Psoas muscle (tissue), 8 donors: ENCODE measurements around the gene EFNA2. TPM values are rescaled to one million over a fixed set of nuclear protein-coding genes. Genes with fewer than 3 reads are reported as not detected.
A peak's percentile ranks its signal among the peaks of the same experiment; 100 is the strongest.

Experiments used
- ATAC-seq, 4 donors: fragments of 200-7000 bp; cut with Tn5 transposase; one replicate each; pipeline ENCODE4 v1.9.1; 2020; ENCODE audit warnings: moderate library complexity in 3 of 4, mild to moderate bottlenecking in 2 of 4
- DNase-seq, 2 donors: peaks; one replicate each; pipeline ENCODE4 v3.0.0-alpha.2; 2020
- H3K27ac ChIP-seq: fragments of 200-600 bp; one replicate; pipeline ENCODE4 v1.8.0; 2022
- H3K27me3 ChIP-seq, 3 donors: fragments of 200-600 bp in 1 of 3; one replicate each; pipeline versions ENCODE4 v1.6.1 to v1.8.0; 2013 to 2022; ENCODE audit warnings: low read length in 2 of 3, mild to moderate bottlenecking in 2 of 3, moderate library complexity in 1 of 3; ENCODE audit not compliant: insufficient read depth in 3 of 3
- H3K36me3 ChIP-seq, 2 donors: fragments of 200-600 bp in 1 of 2; one replicate each; pipeline versions ENCODE4 v1.6.1 to v1.8.0; 2013 to 2022; ENCODE audit warnings: low read depth in 1 of 2, mild to moderate bottlenecking in 1 of 2, moderate library complexity in 1 of 2; ENCODE audit not compliant: insufficient read depth in 1 of 2
- H3K4me1 ChIP-seq: fragments of 200-600 bp; one replicate; pipeline ENCODE4 v1.8.0; 2022
- H3K4me3 ChIP-seq: fragments of 200-600 bp; one replicate; pipeline ENCODE4 v1.8.0; 2022; ENCODE audit warnings: mild to moderate bottlenecking
- H3K9me3 ChIP-seq: fragments of 200-600 bp; one replicate; pipeline ENCODE4 v1.8.0; 2022
- CTCF ChIP-seq: fragments of 200-600 bp; IDR thresholded peaks from one replicate; pipeline ENCODE4 v1.8.0; 2022; ENCODE audit warnings: antibody characterized with exemption
- WGBS, 3 donors: extraction: QIAGEN DNeasy Blood & Tissue Kit; methylation state at CpG; one replicate each; pipeline versions ENCODE4 v1.1.6 to v1.1.7; 2013; 5-methylcytosine and 5-hydroxymethylcytosine counted together
- intact Hi-C, 2 donors: fragments of 100-400 bp; cut with DNase I; formaldehyde crosslinking; loops; one replicate each; pipeline versions ENCODE4 v1.11.0 to v1.14.2; 2022
- polyA plus RNA-seq, 3 donors: library from polyadenylated mRNA; stranded (reverse); fragments of 200-250 nt; gene quantifications; one replicate each; pipeline ENCODE4 v1.2.3, GENCODE V29; 2013
- total RNA-seq, 4 donors: library from RNA; stranded (reverse); fragmentation: NEBNext Ultra II Directional in 2 of 4; extraction: Animal tissue kit (Norgen Biotek cat#: 25700) in 2 of 4; gene quantifications; one replicate each; pipeline versions ENCODE4 v1.2.1 to v1.2.4, GENCODE V29; 2021 to 2023
- donor health status: healthy with polysubstance abuse.
- donor health status: DM: no; HTN: no; CAD: no; lungs with moderate emphysema.
- donor health status: Bipolar disorder and iron deficiency.
- donor health status: healthy.
- donor health status: DM: yes; HTN: yes; CAD: no.
- donor health status: DM: no; HTN: no; CAD: no.
- donor health status: DM: no; HTN: no; CAD: no.
- donor health status: DM: yes; HTN: yes; CAD: no.

EFNA2 gene
- total and polyA plus RNA-seq, 7 donors = not detected

GRCh38 chr19:1257475-1258162 lies 28.1 kb upstream of the EFNA2 start:
- DNase-seq (no peak), ATAC-seq (no peak)
- Histone ChIP-seq H3K27ac (peak overlapping the region; percentile 85), H3K27me3 (no peaks in the 10 kb centered on the region), H3K4me1 (peaks cover 69% of the 10 kb centered on the region), H3K4me3 (no peak overlapping the region), H3K9me3 (no peaks in the 10 kb centered on the region), H3K36me3 (peaks cover 13 to 52% of the 10 kb centered on the region in 2 donors)
- intact Hi-C loops = no loop called here
- WGBS, 3 donors = 60 to 68% (median 61%) methylated on average over 23 of the region's 23 CpGs
- no peak for TF ChIP-seq CTCF

GRCh38 chr19:1258163-1258492 lies 27.5 kb upstream of the EFNA2 start:
- no peak for ATAC-seq
- Histone ChIP-seq H3K9me3 (no peaks in the 10 kb centered on the region), H3K4me3 (no peak overlapping the region), H3K36me3 (peaks cover 13 to 52% of the 10 kb centered on the region in 2 donors), H3K27me3 (no peaks in the 10 kb centered on the region), H3K4me1 (peaks cover 69% of the 10 kb centered on the region), H3K27ac (peak overlapping the region; percentile 85)
- no peak for TF ChIP-seq CTCF
- 64 to 75% (median 74%) methylated on average over 8 of the region's 8 CpGs for WGBS, 3 donors
- DNase-seq = no peak
- intact Hi-C loops = no loop called here

- peaks cover 63% of the 10 kb centered on the region for H3K4me1 ChIP-seq
- 32 to 43% (median 32%) methylated on average over 15 of the region's 15 CpGs for WGBS, 3 donors
- H3K36me3 ChIP-seq = peaks cover 13 to 48% of the 10 kb centered on the region in 2 donors
- TF ChIP-seq CTCF = no peak
- intact Hi-C loops = no loop called here
- ATAC-seq (no peak), DNase-seq (no peak)
- no peaks in the 10 kb centered on the region for H3K27me3 ChIP-seq
- H3K27ac ChIP-seq = peak overlapping the region; percentile 85
- H3K9me3 ChIP-seq = no peaks in the 10 kb centered on the region
- peak overlapping the region; percentile 37 for H3K4me3 ChIP-seq
Observed at GRCh38 chr19:1258707-1259205, 26.9 kb upstream of the EFNA2 start.

- Histone ChIP-seq H3K4me3 (peak overlapping the region; percentile 37), H3K36me3 (peaks cover 10 to 42% of the 10 kb centered on the region in 2 donors), H3K9me3 (no peaks in the 10 kb centered on the region), H3K27me3 (no peaks in the 10 kb centered on the region), H3K27ac (peak overlapping the region; percentile 85), H3K4me1 (peaks cover 57% of the 10 kb centered on the region)
- no peak for TF ChIP-seq CTCF
- DNase-seq (peak; percentile 78 to 89), ATAC-seq (peak in 3 of 4 donors; percentile 16 to 26 (median 23))
- intact Hi-C loops = no loop called here
- 22 to 34% (median 28%) methylated on average over 16 to 17 of the region's 17 CpGs for WGBS, 3 donors
Observed at GRCh38 chr19:1259206-1259875, 26.3 kb upstream of the EFNA2 start.
